OCI-M1 (cell line): Measurements from ENCODE around the gene EML6.

Source experiments
- DNase-seq: peaks from one replicate; lab custom pipeline; 2025; lab: John Stamatoyannopoulos, UW

EML6 gene

DNA sequence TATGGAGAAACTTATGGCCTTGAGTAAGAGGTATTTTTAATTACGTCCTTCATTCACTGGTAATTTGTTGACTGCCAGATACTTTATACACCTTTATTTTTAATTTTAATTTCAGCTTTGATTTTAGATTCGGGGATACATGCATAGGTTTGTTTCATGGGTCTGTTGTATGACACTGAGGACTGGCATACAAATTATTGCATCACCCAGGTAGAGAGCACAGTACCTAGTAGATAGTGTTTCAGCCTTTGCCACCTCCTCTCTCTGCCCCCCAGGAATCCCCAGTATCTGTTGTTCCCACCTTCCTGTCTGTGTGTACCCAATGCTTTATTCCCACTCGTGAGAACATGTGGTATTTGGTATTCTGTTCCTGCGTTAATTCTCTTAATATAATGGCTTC, 188.8 kb downstream of the EML6 start:
- no peak for DNase-seq

GRCh38 chr2:54912893-54913292, 189.4 kb downstream of the EML6 start:
- DNase-seq = no peak

DNA sequence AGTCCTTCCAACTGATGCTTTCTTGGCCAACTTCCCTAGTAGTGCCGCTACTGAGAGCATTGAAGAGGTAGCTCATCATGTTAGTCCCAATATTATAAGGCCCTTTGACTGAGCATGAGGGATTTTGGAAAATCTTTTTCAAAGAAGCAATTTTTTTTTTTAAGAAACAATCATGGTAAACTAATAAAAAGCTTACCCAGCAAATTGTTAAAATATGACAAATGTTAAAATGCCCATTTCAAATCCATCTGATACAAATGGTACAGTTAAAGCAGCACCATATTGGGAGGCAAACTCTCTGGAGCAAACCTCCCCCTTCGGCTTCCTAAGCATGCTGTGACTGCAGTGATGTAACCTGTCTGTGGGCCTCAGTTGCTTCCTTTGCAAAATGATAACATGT, 191.2 kb downstream of the EML6 start:
- DNase-seq = no peak

DNA sequence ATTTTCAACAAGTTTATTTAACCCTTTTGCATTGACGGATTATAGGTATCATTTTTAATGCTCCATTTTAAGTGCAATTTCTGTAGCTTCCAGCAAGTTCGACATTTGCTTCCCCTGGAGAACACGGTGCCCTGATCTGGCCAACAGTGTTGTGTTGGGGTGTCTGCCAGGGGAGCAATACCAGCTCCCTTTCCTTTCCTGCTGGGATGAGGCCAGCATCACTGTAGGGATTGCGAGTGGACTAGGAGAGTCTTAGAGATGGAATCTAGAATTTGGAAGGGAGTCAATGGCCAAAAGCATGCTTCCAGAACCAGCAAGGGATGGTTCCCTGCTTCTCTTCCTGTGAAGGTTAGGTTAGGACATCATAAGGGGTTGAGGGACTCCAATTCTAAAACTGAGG, 191.6 kb downstream of the EML6 start:
- DNase-seq = no peak

- no peak for DNase-seq
Observed at GRCh38 chr2:54916637-54917036, 193.2 kb downstream of the EML6 start.

GRCh38 chr2:54918647-54919280, 195.3 kb downstream of the EML6 start:
- no peak for DNase-seq

GRCh38 chr2:54920660-54921059, 197.2 kb downstream of the EML6 start:
- DNase-seq = no peak

DNA sequence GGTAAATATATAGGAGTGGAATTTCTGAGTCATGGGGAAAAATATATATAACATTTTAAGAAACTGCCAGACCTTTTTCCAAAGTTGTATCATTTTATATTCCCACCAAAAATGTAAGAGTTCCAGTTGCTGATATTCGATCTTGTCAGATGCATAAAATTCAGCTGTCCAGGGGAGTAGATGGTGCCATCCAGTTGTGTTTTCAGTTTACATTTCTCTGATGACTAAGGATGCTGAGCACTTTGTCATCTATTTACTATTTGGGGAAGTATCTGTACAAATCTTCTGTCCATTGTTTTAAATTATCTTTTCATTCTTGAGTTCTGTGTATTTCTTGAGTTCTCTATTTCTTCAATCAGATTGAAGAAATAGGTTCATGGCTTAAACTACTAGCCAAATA, 200.7 kb downstream of the EML6 start:
- no peak for DNase-seq

GRCh38 chr2:54925022-54925421, 201.6 kb downstream of the EML6 start:
- DNase-seq = no peak

DNA sequence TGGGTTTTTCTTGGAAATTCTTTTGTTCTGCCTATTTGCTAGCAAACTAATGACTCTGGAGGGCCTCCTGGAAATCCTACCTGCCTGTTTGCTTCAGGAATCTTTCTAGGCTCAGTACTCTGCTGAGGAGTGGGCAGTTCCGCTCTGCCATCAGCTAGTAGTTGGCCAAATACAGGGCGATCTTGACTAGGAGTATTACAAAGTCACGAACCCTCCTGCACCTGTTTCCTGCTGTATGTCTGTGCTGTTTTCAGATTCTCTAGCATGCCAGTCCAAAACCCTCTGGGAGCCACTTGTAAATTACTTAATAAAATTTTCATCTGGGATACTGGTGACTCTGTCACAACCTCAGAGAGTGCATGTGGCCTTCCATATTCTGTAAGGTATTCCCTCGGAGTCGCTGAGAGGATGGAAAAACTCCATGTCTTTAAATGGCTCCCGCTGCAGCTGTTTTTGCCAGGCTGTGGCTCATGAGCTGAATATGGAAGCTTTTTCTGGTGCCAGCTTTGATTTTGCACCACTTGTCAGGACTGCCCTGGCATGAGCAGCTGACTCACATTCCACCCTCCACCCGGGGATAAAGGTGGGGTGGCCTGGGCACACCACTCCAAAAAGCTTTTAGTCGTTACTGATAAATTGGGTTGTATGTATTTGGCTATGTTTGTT, 203.8 kb downstream of the EML6 start:
- no peak for DNase-seq

DNA sequence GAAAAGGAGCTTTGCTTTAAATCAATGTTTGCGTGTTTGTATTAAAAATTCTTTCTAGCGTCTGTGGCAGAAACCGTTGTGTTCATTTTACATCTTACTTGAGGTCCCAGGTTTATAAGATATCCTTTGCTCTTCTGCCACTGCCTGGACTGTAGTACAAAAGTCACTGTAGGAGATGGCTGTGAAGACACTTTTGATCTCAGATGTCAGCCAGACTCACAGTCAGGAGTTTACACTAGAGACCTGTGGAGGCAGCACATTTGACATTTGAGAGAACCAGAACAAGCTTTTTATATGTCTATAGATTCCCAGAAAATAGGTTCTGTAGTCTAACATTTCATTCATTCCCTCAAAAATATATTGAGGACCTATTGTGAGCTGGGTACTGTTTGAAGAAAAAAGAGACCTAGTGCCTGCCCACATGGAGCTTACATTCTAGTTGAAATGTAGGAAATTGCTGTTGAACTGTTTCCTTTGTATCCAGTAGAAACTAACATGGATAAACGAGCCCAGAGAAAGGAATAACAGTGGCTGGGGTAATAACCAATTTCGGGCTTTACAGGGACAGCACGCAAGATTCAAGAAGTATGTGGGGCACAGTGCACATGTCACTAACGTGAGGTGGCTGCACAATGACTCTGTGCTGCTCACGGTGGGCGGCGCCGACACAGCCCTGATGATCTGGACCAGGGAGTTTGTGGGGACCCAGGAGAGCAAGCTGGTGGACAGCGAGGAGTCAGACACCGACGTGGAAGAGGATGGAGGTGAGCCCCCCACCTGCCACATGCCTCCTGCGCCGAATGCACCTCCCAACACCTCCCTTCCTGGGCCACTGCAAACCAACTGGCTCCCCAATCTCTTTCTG, 204.5 kb downstream of the EML6 start:
- DNase-seq = no peak

DNA sequence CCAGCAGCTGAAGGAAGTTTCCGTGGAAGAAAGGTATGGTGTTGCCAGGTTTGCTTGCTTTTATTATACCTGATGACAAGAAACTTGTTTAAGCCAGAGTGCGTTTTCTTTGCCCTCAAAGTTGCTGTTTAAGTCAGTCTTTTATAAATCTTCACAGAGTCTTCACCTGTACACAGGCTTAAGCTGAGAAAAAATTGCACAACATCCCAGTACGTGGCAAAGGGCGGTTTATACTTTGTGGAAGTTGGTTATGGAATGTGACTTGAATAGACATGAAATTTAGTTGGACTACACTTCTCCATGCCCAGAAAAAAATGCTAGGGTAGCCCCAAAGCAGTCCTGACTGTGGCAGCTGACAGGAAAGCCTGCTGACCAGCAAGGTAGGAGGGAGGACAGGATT, 205.3 kb downstream of the EML6 start:
- no peak for DNase-seq

GRCh38 chr2:54931473-54931872, 208.0 kb downstream of the EML6 start:
- DNase-seq = no peak

DNA sequence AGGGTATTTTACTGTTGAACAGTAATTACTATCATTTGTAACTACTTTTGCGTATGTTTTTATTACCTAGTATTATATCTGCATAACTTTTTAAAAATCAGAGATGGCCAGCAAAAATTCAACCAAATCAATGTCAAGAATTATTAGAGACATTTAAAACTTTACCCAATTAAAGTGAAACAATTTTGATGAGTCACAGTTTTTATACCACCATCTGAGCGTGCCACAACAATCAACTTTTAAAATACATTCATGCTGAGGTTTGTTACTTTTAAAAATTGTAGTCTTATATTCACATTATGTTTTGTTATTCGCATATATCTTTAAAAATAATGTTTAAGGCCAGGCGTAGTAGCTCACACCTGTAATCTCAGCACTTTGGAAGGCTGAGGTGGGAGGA, 211.9 kb downstream of the EML6 start:
- DNase-seq = no peak

DNA sequence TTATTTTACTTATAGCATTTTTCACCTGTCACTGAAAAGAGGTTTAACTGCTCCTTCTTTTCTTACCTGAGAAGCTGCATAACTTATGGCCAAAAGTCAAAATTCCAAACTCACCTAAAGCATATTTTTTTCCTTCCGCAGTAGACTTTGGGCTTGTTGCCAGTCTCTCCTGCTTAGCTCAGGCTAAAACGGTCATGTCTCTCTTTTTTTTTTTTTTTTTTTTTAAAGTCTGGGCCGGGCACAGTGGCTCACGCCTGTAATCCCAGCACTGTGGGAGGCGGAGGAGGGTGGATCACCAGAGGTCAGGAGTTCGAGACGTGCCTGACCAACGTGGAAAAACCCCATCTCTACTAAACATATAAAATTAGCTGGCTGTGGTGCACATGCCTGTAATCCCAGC, 213.3 kb downstream of the EML6 start:
- DNase-seq = no peak

DNA sequence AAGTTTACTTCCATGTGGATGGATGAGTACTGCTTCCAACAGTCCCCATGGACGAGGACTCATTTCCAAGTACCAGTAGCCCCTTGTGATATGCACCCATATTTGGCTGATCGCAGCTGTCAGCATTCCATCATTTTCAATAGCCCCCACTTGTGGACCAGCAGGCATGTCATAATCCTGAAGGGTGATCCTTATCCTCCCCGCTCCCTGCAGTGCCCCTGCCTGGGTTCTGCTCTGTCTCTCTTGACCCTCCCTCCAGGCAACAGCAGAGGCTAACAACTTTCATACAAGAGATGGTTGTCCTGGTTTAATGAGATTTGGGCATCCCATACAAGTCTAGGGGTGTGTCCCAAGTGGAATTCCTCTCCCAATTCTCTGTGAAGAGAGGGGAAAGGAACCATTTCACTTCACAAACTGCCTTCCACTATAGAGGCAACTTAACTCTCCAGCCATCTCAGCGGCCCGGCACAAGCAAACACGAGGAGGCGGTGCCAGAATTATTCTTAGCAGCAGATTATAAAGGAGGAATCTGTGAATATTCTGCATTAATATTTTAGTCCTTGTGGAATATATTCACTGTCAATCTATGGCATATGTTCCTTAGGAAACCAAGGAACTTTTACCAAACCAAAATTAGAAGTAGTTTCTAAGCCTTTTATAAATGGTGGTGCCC, 216.1 kb downstream of the EML6 start:
- DNase-seq = no peak

DNA sequence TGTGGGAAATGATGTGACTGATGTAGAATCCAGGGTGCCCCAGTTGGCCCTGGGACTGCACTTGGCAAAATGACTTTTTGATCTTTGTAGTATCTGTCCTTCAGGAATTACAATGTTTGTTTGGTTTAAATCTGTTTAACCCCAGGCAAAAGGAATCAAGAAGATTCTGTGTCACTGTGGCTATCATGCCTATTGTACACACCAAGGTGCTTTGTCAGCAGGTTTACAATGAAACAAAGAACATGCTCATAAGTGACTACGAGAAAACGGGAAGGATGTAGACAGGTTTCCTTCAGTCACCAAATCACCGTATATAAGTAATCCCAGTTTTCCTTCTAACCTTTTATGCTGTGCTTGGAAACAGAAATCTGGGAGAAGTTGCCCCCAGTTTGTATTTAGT, 217.3 kb downstream of the EML6 start:
- DNase-seq = no peak

DNA sequence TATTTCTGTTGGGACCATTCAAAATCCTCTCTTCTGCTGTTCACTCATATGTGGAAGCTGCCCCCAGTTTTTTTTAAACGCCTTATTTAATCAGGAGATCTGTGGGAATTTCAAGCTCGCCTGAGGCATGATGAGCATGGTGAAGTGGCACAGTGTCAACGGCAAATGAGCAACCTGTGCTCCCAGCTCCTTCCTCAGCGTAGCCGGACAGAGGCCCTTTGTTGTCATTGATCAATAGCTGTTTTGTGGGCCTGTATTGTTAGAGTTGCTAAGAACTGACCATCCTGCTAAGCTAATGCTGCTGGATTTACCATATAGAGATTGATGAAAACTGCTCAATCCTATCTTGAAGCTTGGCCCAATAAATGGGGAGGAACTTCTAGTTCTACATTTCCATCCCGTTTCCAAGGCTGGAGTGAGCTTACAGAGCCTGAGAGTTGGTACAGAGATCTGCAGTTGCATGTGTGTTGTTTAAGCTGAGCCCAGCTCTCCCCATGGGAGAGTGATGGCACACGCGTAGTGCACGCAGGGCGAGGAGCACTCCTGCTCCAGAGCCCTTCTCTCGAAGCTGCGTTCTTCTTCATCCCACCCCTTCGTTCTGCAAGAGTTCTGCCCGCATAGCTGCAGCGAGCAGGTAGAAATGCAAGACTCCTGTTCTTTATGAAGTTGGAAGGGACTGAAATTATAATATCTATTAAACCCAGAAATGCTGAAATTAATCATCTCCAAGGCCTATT, 218.0 kb downstream of the EML6 start:
- DNase-seq = no peak

- DNase-seq = no peak
Observed at GRCh38 chr2:54942373-54942772, 218.9 kb downstream of the EML6 start.

- no peak for DNase-seq
Observed at GRCh38 chr2:54944724-54945326, 221.4 kb downstream of the EML6 start.

DNA sequence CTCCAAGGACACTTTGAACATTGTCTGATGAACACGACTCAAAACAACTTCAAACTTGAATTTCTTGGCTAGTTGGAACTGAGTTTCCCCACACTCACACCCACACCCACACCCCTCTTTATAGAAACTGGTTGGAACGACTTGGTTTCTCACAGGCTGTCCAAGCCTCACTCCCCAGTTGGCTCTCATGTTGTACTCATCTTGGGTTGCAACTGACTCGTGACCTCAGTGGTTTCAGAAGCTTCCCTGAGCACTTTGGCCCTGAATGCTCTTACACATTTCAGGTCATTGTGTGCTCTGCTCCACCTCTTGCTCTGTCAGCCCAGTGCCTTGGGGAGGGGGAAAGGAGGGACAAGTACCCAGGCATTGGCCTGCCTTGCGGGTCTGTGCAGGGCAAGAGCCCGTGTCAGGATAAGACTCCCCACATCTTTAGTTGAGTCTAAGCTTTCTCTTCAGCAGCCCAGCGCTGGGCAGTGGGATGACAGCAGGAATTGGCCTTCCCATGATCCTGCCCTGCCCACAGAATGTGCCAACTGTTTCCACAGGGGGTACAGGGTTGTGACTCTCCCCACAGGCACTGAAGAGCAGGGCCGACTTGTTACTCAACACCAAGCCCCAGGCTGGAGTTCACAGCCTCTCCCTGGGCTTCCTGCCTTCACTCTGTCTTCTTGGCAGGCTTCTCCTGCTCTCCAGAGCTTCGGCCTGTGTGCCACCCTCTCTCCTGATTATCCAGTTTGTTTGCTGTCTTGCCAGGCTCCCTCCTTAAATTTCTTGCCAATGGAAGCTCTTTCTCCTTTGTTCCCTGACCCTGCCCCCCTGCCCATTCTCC, 222.1 kb downstream of the EML6 start:
- DNase-seq = no peak
